COR-L47 (cell line): ENCODE results near the gene RNF103.

Experiments used
- DNase-seq: peaks from one replicate; lab custom pipeline; 2025; lab: John Stamatoyannopoulos, UW

Gene RNF103

DNA sequence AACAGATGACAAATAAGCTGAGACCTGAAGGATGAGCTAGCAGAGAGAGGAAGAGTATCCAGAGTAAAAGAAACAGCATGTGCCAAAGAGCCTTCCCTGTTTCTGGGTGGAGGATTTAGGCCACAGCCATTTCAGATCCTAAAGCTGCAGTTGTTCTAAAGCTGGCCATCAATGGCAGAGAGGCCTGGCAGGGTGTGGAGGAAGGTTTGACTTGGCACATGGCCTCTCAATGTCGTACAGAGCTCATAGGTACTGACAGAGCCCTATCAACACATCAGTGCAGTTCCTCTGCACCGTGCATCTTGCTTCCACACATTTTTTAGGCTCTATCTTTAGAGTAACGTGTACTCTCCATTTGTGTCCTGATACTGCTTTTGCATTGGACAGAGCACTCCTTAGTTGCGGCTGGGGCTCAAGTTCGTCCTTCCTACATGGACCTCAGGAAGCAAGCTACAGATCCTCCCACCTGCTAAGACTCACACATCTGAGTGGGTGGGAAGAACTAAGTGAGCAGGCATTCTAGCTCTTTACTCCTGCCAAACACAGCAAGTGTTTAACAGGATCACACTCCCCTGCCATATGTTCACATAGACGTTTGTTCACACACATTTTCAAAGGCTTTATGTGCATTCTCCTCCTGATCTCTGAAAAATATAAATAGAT lies 57.4 kb downstream of the RNF103 start:
- no peak for DNase-seq

DNA sequence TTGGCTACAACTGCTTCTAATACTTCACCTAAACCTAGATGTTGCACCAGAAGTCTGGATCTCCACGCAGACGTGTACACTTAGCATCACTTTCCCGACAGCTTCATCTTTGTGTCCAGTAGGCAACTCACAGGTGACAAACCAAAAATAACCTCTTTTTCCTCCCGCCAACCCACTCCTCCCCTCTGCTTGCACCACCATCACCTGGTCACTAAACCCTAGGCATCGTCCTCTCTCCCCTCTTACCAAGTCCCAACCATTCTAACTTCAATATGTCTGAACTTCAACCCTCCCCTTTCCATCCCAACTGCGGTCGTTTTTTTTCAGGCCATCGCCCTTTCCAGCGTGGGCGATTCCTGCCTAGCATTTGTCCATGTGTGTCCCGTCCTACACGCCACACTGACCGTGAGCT lies 60.0 kb downstream of the RNF103 start:
- DNase-seq: no peak

DNA sequence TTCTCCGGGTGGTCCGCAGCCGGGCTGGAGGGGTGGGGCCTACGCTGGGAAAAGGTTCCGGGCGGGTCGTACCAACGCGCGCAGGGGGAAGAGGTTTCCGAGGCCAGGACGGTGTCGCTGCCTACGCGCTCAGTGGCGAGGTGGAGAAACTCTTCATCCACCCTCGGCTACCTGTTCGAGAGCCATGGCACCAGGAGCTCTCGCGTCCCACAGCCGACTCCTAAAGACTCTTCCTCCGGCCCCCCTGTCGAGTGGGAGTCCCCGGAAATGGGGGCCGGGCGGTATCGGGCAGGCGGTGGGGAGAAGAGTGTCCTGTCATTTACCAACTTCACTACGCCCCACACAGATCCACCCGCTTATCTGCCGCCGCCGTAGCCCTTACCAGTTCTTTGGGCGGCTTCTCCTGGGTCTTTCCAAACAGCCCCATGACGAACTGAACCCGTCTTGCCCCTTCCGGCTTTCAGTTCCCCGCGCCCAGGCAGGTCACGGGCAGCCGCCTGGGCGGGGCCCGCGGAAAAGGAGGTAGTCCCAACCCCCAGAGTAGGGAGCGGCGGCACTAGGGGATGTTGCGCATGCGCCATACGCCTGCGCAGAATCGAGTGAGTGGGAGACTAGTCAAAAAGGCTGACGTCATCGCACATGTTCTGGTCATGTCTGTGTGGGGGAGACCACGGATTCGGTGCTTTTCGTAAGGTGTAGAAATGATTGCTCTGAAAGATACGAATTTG lies 60.6 kb downstream of the RNF103 start, which contains the start of gene CHMP3:
Gene CHMP3, minus strand, starts transcription at position 522 of the 728 bp plus-strand sequence. Its CDS starts 95 bp downstream, at position 427.
- DNase-seq: peak; percentile 97

DNA sequence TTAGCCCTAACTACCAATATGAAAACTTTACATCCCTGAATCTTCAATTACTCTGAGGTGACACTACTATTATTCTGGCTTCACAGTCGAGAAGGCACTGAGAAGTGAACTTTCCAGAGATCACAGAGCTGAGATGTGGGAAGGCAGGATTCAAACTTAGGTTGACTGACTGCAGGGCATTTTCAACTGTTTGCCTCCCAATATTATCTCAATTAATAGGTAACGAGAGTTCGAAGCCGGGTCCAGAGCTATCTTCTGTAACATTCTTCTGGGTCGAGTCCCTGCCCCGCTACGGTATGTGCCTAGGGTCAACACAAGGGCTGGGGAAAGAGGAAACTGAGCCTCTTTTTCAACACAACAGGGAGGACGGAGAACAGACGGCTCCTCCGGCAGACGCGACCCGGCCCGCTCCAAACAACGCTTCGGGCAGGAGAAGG lies 61.2 kb downstream of the RNF103 start:
- DNase-seq: no peak

DNA sequence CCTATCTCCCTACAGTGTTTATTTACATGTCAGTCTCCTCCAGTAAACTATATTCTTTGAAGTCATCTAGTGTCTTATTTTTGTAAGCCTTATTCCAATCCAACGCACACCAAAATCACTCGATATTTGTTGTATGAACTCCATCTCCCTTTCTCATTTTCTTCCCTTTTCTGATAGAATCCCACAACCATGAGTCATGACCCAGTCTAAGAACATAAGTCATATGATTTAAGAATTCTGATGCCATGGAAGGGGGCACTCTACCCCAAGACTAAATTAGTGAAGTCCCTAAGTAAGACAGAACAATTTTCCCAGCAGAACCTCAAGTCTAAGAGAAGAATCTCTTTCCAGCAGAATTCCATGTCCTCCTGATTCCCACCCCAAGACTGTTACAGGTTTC lies 65.8 kb downstream of the RNF103 start:
- DNase-seq: no peak

DNA sequence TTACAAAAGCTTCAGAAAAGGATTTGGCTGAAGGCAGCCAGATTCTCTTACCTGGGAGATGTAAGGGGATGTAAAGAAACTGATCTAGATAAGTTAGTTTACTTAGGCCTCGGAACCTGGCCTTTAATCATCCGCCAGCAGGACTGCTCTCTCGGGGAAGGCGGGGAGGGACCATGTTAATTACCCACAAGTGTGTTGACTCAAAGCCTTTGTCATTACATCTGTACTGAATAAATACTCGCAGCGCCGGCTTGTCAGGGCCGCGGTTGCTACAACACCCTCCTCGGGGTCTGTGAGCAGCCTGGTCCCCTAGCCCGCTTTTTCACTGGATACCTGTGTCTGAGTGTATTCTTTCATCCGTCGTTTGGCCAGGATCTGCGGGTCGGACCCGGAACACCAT lies 67.2 kb downstream of the RNF103 start:
- no peak for DNase-seq
